Parathyroid adenoma (tissue), 2 donors: ENCODE results near the gene PRKCH.
A peak's percentile ranks its signal among the peaks of the same experiment; 100 is the strongest.

Source experiments
- H2AFZ ChIP-seq: fragments of 300-600 bp; sonication (generic); one replicate; pipeline ENCODE4 v1.7.0; 2017; ENCODE audit warnings: antibody characterized with exemption, mild to moderate bottlenecking
- H3K27ac ChIP-seq: fragments of 300-600 bp; sonication (generic); one replicate; pipeline ENCODE4 v1.7.0; 2017
- H3K27me3 ChIP-seq: fragments of 300-600 bp; sonication (generic); one replicate; pipeline ENCODE4 v1.7.0; 2017; ENCODE audit warnings: low read length; ENCODE audit not compliant: control insufficient read depth, insufficient read depth
- H3K36me3 ChIP-seq: fragments of 300-600 bp; sonication (generic); one replicate; pipeline ENCODE4 v1.7.0; 2017; ENCODE audit warnings: low read length; ENCODE audit not compliant: control insufficient read depth, insufficient read depth
- H3K4me1 ChIP-seq: fragments of 300-600 bp; sonication (generic); one replicate; pipeline ENCODE4 v1.7.0; 2017; ENCODE audit warnings: control low read depth
- H3K4me2 ChIP-seq: fragments of 300-600 bp; sonication (generic); one replicate; pipeline ENCODE4 v1.7.0; 2017; ENCODE audit warnings: low read length
- H3K4me3 ChIP-seq: fragments of 300-600 bp; sonication (generic); one replicate; pipeline ENCODE4 v1.7.0; 2017; ENCODE audit warnings: low read depth, low read length
- H3K79me2 ChIP-seq: fragments of 300-600 bp; sonication (generic); one replicate; pipeline ENCODE4 v1.7.0; 2017; ENCODE audit warnings: control low read depth
- H3K9ac ChIP-seq: fragments of 300-600 bp; sonication (generic); one replicate; pipeline ENCODE4 v1.7.0; 2017; ENCODE audit warnings: mild to moderate bottlenecking
- H3K9me3 ChIP-seq: fragments of 300-600 bp; sonication (generic); one replicate; pipeline ENCODE4 v1.7.0; 2017; ENCODE audit warnings: low read length; ENCODE audit not compliant: control insufficient read depth
- TF ChIP-seq, protein P1 (sequence below): fragments of 300-600 bp; sonication (generic); IDR thresholded peaks from one replicate; pipeline ENCODE4 v1.7.0; 2017; ENCODE audit warnings: antibody characterized with exemption, mild to moderate bottlenecking
- donor health status: primary hyperparathyroidism.

Gene PRKCH

DNA sequence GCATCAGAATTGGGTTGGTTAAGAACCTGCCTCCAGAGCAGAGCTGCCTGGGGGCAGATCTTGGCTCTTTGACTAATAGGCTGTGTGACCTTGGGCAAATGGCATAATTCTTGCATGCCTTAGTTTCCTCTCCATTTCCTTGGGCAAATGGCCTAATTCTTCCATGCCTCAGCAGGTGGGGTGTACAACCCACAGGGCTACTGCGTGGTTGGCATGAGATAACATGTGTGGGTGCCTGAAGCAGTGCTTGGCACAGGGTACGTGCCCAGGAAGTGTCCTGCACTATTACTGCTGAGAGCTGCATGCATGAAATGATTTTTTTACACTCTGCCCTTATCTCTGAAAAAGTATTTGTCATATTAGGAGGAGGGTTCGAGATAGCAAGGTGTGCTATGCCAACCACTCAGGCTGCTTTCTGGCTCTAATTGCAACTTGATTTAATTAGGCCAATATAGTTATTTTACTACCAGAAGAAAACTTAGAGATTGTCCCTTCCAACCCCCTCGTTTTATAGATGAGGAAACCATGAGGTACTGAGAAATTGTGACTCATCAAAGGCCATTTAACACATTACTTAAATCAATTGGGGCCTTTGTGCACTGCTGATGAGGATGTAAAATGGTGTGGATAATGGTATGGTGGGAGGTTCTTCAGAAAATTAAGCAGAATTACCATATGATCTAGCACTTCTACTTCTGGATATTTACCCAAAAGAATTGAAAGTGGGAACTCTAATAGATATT lies 212.3 kb downstream of the PRKCH start:
- Histone ChIP-seq H3K27ac (no peak overlapping the region), H3K4me1 (peaks cover 69% of the 10 kb centered on the region), H3K9ac (no peak overlapping the region), H3K4me3 (no peak overlapping the region), H3K27me3 (no peaks in the 10 kb centered on the region), H3K9me3 (no peaks in the 10 kb centered on the region), H3K36me3 (no peaks in the 10 kb centered on the region), H3K4me2 (peak overlapping the region; percentile 34), H3K79me2 (no peaks in the 10 kb centered on the region), H2AFZ (peak overlapping the region; percentile 9)
- TF ChIP-seq, protein P1, sequence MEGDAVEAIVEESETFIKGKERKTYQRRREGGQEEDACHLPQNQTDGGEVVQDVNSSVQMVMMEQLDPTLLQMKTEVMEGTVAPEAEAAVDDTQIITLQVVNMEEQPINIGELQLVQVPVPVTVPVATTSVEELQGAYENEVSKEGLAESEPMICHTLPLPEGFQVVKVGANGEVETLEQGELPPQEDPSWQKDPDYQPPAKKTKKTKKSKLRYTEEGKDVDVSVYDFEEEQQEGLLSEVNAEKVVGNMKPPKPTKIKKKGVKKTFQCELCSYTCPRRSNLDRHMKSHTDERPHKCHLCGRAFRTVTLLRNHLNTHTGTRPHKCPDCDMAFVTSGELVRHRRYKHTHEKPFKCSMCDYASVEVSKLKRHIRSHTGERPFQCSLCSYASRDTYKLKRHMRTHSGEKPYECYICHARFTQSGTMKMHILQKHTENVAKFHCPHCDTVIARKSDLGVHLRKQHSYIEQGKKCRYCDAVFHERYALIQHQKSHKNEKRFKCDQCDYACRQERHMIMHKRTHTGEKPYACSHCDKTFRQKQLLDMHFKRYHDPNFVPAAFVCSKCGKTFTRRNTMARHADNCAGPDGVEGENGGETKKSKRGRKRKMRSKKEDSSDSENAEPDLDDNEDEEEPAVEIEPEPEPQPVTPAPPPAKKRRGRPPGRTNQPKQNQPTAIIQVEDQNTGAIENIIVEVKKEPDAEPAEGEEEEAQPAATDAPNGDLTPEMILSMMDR, result no peak

GRCh38 chr14:61535032-61535431 lies 213.7 kb downstream of the PRKCH start:
- Histone ChIP-seq H3K9ac (no peak overlapping the region), H3K4me1 (peaks cover 63% of the 10 kb centered on the region), H3K27ac (no peak overlapping the region), H3K4me3 (no peak overlapping the region), H3K36me3 (no peaks in the 10 kb centered on the region), H3K79me2 (no peaks in the 10 kb centered on the region), H2AFZ (no peak overlapping the region), H3K27me3 (no peaks in the 10 kb centered on the region), H3K9me3 (no peaks in the 10 kb centered on the region), H3K4me2 (no peak overlapping the region)
- TF ChIP-seq, protein P1, result no peak

- Histone ChIP-seq H3K4me1 (peaks cover 63% of the 10 kb centered on the region), H3K9ac (no peak overlapping the region), H3K27ac (no peak overlapping the region), H3K4me3 (no peak overlapping the region), H2AFZ (no peak overlapping the region), H3K27me3 (no peaks in the 10 kb centered on the region), H3K4me2 (no peak overlapping the region), H3K36me3 (no peaks in the 10 kb centered on the region), H3K9me3 (no peaks in the 10 kb centered on the region), H3K79me2 (no peaks in the 10 kb centered on the region)
- TF ChIP-seq, protein P1, result no peak
Observed at GRCh38 chr14:61535458-61535857, 214.1 kb downstream of the PRKCH start.

DNA sequence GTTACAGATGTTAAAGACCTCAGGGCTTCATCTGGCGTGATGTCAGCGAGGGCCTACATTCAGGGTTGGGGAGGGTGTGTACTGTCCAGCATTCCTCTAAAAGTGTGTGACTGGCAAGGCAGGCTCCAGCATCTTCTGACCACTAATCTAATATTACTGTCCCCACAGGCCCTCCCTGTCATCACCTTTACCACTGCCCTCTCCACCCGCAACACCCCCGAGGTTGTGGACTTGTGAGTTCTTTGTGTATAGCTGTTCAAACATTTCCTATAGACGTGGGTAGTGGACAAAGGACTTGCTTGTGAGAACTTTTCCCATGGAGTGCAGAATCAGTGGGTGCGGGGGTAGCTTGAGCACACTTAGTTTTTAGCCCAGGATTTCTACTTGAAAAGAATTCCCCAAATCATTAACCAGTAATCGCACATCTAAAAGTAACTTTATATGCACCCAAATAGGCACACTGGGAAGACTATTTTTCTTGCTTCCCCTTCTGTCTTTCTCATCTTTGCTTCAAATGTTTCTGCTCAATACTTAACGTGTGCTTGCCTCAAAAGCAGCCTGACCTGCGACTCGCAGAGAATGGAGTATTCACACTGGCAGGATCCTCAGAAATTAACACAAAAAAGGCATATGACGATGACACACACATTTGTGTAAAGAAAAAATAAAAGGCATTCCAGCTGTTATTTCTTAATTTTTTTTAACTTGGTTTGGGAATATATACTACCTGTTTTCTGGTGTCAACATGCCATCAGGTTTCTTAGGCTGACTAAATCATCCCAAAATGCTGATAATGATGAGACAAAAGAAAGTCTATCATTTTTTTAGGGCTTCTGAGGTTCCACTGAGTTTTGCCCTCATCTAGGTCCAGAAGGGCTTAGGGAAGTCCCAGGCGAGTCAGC lies 215.5 kb downstream of the PRKCH start:
- H3K4me1 ChIP-seq, result peaks cover 54% of the 10 kb centered on the region
- peak overlapping the region; percentile 61 for H2AFZ ChIP-seq
- TF ChIP-seq, protein P1, result no peak
- H3K36me3 ChIP-seq, result no peaks in the 10 kb centered on the region
- H3K27ac ChIP-seq, result peak overlapping the region; percentile 74
- H3K4me2 ChIP-seq, result peak overlapping the region; percentile 52
- no peaks in the 10 kb centered on the region for H3K79me2 ChIP-seq
- no peaks in the 10 kb centered on the region for H3K27me3 ChIP-seq
- H3K9me3 ChIP-seq, result no peaks in the 10 kb centered on the region
- H3K4me3 ChIP-seq, result peak overlapping the region; percentile 20
- H3K9ac ChIP-seq, result no peak overlapping the region
